ENCODE data around the gene KRTAP10-1.
"Not testable (repeated sequence)": the region's sequence is repeated elsewhere in the genome, so short reads cannot be mapped to it uniquely, and the experiment has no call there.

The KRTAP10-1 gene

GRCh38 chr21:44539991-44540666 lies at the start of gene KRTAP10-1:
Gene KRTAP10-1, minus strand, starts transcription at chr21:44540195. Its CDS starts 45 bp downstream, at chr21:44540150.
- no peaks in the 10 kb centered on the region for H3K4me1 ChIP-seq (ENCODE audit: control insufficient read depth, insufficient read depth, low read length)
- no peak within 1 kb of the TSS for H3K4me3 ChIP-seq (ENCODE audit: low read length)
- no peaks in the 10 kb centered on the region for H3K27me3 ChIP-seq (ENCODE audit: control insufficient read depth, insufficient read depth, low read length)
- no peak within 1 kb of the TSS for H3K9ac ChIP-seq (ENCODE audit: low read length)
- H3K9me3 ChIP-seq (ENCODE audit: control insufficient read depth, low read length) = no peaks in the 10 kb centered on the region
- H3K36me3 ChIP-seq (ENCODE audit: control insufficient read depth, insufficient read depth, low read length) = no peaks in the 10 kb centered on the region

GRCh38 chr21:44589094-44589493 lies 49.1 kb upstream of the KRTAP10-1 start:
- Histone ChIP-seq H3K27me3 (ENCODE audit: control insufficient read depth, insufficient read depth, low read length) (peaks cover 11% of the 10 kb centered on the region), H3K4me3 (ENCODE audit: low read length) (no peak overlapping the region), H3K9ac (ENCODE audit: low read length) (no peak overlapping the region), H3K36me3 (ENCODE audit: control insufficient read depth, insufficient read depth, low read length) (no peaks in the 10 kb centered on the region), H3K9me3 (ENCODE audit: control insufficient read depth, low read length) (no peaks in the 10 kb centered on the region), H3K4me1 (ENCODE audit: control insufficient read depth, insufficient read depth, low read length) (no peaks in the 10 kb centered on the region)

GRCh38 chr21:44585892-44586291 lies 45.9 kb upstream of the KRTAP10-1 start:
- H3K4me3 ChIP-seq (ENCODE audit: low read length) = no peak overlapping the region
- no peaks in the 10 kb centered on the region for H3K4me1 ChIP-seq (ENCODE audit: control insufficient read depth, insufficient read depth, low read length)
- H3K9ac ChIP-seq (ENCODE audit: low read length) = no peak overlapping the region
- H3K9me3 ChIP-seq (ENCODE audit: control insufficient read depth, low read length) = no peaks in the 10 kb centered on the region
- no peaks in the 10 kb centered on the region for H3K27me3 ChIP-seq (ENCODE audit: control insufficient read depth, insufficient read depth, low read length)
- no peaks in the 10 kb centered on the region for H3K36me3 ChIP-seq (ENCODE audit: control insufficient read depth, insufficient read depth, low read length)

GRCh38 chr21:44583800-44584147 lies 43.8 kb upstream of the KRTAP10-1 start:
- Histone ChIP-seq H3K27me3 (ENCODE audit: control insufficient read depth, insufficient read depth, low read length) (no peaks in the 10 kb centered on the region), H3K4me1 (ENCODE audit: control insufficient read depth, insufficient read depth, low read length) (no peaks in the 10 kb centered on the region), H3K4me3 (ENCODE audit: low read length) (no peak overlapping the region), H3K9me3 (ENCODE audit: control insufficient read depth, low read length) (no peaks in the 10 kb centered on the region), H3K9ac (ENCODE audit: low read length) (no peak overlapping the region), H3K36me3 (ENCODE audit: control insufficient read depth, insufficient read depth, low read length) (no peaks in the 10 kb centered on the region)

GRCh38 chr21:44583089-44583799 lies 43.2 kb upstream of the KRTAP10-1 start:
- Histone ChIP-seq H3K4me1 (ENCODE audit: control insufficient read depth, insufficient read depth, low read length) (no peaks in the 10 kb centered on the region), H3K9me3 (ENCODE audit: control insufficient read depth, low read length) (no peaks in the 10 kb centered on the region), H3K27me3 (ENCODE audit: control insufficient read depth, insufficient read depth, low read length) (no peaks in the 10 kb centered on the region), H3K4me3 (ENCODE audit: low read length) (no peak overlapping the region), H3K9ac (ENCODE audit: low read length) (no peak overlapping the region), H3K36me3 (ENCODE audit: control insufficient read depth, insufficient read depth, low read length) (no peaks in the 10 kb centered on the region)

- Histone ChIP-seq H3K27me3 (ENCODE audit: control insufficient read depth, insufficient read depth, low read length) (no peaks in the 10 kb centered on the region), H3K9me3 (ENCODE audit: control insufficient read depth, low read length) (no peaks in the 10 kb centered on the region), H3K4me1 (ENCODE audit: control insufficient read depth, insufficient read depth, low read length) (no peaks in the 10 kb centered on the region), H3K4me3 (ENCODE audit: low read length) (no peak overlapping the region), H3K36me3 (ENCODE audit: control insufficient read depth, insufficient read depth, low read length) (no peaks in the 10 kb centered on the region), H3K9ac (ENCODE audit: low read length) (no peak overlapping the region)
Measured at GRCh38 chr21:44582055-44582454, 42.1 kb upstream of the KRTAP10-1 start.

- Histone ChIP-seq H3K4me3 (ENCODE audit: low read length) (no peak overlapping the region), H3K9ac (ENCODE audit: low read length) (no peak overlapping the region), H3K36me3 (ENCODE audit: control insufficient read depth, insufficient read depth, low read length) (no peaks in the 10 kb centered on the region), H3K27me3 (ENCODE audit: control insufficient read depth, insufficient read depth, low read length) (no peaks in the 10 kb centered on the region), H3K9me3 (ENCODE audit: control insufficient read depth, low read length) (no peaks in the 10 kb centered on the region), H3K4me1 (ENCODE audit: control insufficient read depth, insufficient read depth, low read length) (no peaks in the 10 kb centered on the region)
Measured at GRCh38 chr21:44581158-44581557, 41.2 kb upstream of the KRTAP10-1 start.

- H3K9ac ChIP-seq (ENCODE audit: low read length); H3K27me3 ChIP-seq (ENCODE audit: control insufficient read depth, insufficient read depth, low read length); H3K4me3 ChIP-seq (ENCODE audit: low read length); H3K9me3 ChIP-seq (ENCODE audit: control insufficient read depth, low read length); H3K36me3 ChIP-seq (ENCODE audit: control insufficient read depth, insufficient read depth, low read length); H3K4me1 ChIP-seq (ENCODE audit: control insufficient read depth, insufficient read depth, low read length): not testable (repeated sequence)
Measured at GRCh38 chr21:44580231-44580821, 40.3 kb upstream of the KRTAP10-1 start, which contains the start of gene KRTAP10-5. Gene KRTAP10-5, minus strand, starts transcription at chr21:44580604. Its CDS starts 26 bp downstream, at chr21:44580578.

- no peak overlapping the region for H3K4me3 ChIP-seq (ENCODE audit: low read length)
- no peaks in the 10 kb centered on the region for H3K9me3 ChIP-seq (ENCODE audit: control insufficient read depth, low read length)
- H3K9ac ChIP-seq (ENCODE audit: low read length) = no peak overlapping the region
- peaks cover 2% of the 10 kb centered on the region for H3K27me3 ChIP-seq (ENCODE audit: control insufficient read depth, insufficient read depth, low read length)
- H3K4me1 ChIP-seq (ENCODE audit: control insufficient read depth, insufficient read depth, low read length) = peaks cover 3% of the 10 kb centered on the region
- H3K36me3 ChIP-seq (ENCODE audit: control insufficient read depth, insufficient read depth, low read length) = no peaks in the 10 kb centered on the region
Measured at GRCh38 chr21:44579833-44580144, 39.8 kb upstream of the KRTAP10-1 start.

GRCh38 chr21:44579056-44579832 lies 39.2 kb upstream of the KRTAP10-1 start:
- Histone ChIP-seq H3K36me3 (ENCODE audit: control insufficient read depth, insufficient read depth, low read length) (no peaks in the 10 kb centered on the region), H3K27me3 (ENCODE audit: control insufficient read depth, insufficient read depth, low read length) (peaks cover 3% of the 10 kb centered on the region), H3K9me3 (ENCODE audit: control insufficient read depth, low read length) (no peaks in the 10 kb centered on the region)

GRCh38 chr21:44578371-44579055 lies 38.5 kb upstream of the KRTAP10-1 start:
- H3K27me3 ChIP-seq (ENCODE audit: control insufficient read depth, insufficient read depth, low read length) = peaks cover 3% of the 10 kb centered on the region

More at GRCh38 chr21:44579056-44579832, 39.2 kb upstream of the KRTAP10-1 start:
- Histone ChIP-seq H3K4me3 (ENCODE audit: low read length) (no peak overlapping the region), H3K9ac (ENCODE audit: low read length) (no peak overlapping the region), H3K4me1 (ENCODE audit: control insufficient read depth, insufficient read depth, low read length) (peaks cover 9% of the 10 kb centered on the region)

More at GRCh38 chr21:44578371-44579055, 38.5 kb upstream of the KRTAP10-1 start:
- Histone ChIP-seq H3K9me3 (ENCODE audit: control insufficient read depth, low read length) (no peaks in the 10 kb centered on the region), H3K9ac (ENCODE audit: low read length) (no peak overlapping the region), H3K36me3 (ENCODE audit: control insufficient read depth, insufficient read depth, low read length) (no peaks in the 10 kb centered on the region), H3K4me3 (ENCODE audit: low read length) (no peak overlapping the region), H3K4me1 (ENCODE audit: control insufficient read depth, insufficient read depth, low read length) (peaks cover 12% of the 10 kb centered on the region)
